Left ventricle myocardium inferior (tissue), 1 donor: Measurements from ENCODE around the gene CALHM6. TPM values are rescaled to one million over a fixed set of nuclear protein-coding genes. Genes with fewer than 3 reads are reported as not detected.

Experiments used
- DNase-seq: peaks from one replicate; pipeline ENCODE4 v3.0.0-alpha.2; 2020
- H3K27ac ChIP-seq: fragments of 200-600 bp; replicated peaks from 2 replicates; pipeline ENCODE4 v1.8.0; 2021
- H3K27me3 ChIP-seq: fragments of 200-600 bp; 2 replicates; pipeline ENCODE4 v1.8.0; 2021; ENCODE audit warnings: low read depth
- H3K36me3 ChIP-seq: fragments of 200-600 bp; 2 replicates; pipeline ENCODE4 v1.8.0; 2021
- H3K4me1 ChIP-seq: fragments of 200-600 bp; 2 replicates; pipeline ENCODE4 v1.8.0; 2021
- H3K4me3 ChIP-seq: fragments of 200-600 bp; 2 replicates; pipeline ENCODE4 v1.8.0; 2021; ENCODE audit warnings: mild to moderate bottlenecking, moderate library complexity
- H3K9me3 ChIP-seq: fragments of 200-600 bp; replicated peaks from 2 replicates; pipeline ENCODE4 v1.8.0; 2021
- CTCF ChIP-seq: fragments of 200-600 bp; IDR thresholded peaks from 2 replicates; pipeline ENCODE4 v1.8.0; 2021; ENCODE audit warnings: antibody characterized with exemption, mild to moderate bottlenecking, borderline replicate concordance
- intact Hi-C: fragments of 100-400 bp; cut with micrococcal nuclease; formaldehyde crosslinking; loops from one replicate; pipeline ENCODE4 v1.11.0; 2022
- long read RNA-seq: library from polyadenylated mRNA; unstranded; transcript quantifications from one replicate; pipeline ENCODE4 v2.0.0, GENCODE V29; 2021
- total RNA-seq: library from RNA; stranded (reverse); fragmentation: NEBNext Ultra II Directional; extraction: Animal tissue kit (Norgen Biotek cat#: 25700); gene quantifications from one replicate; pipeline ENCODE4 v1.2.1, GENCODE V29; 2021
- donor health status: DM: no; HTN: yes; CAD: no; lungs with severe emphysema.

Gene CALHM6
- 1.7 TPM for total RNA-seq
- long read RNA-seq, partial matches to known transcripts: 0 of 1 reads
- long read RNA-seq, other reads (novel, unspliced or antisense): 0 of 1 reads

GRCh38 chr6:116461331-116461931 lies at the start of gene CALHM6:
Gene CALHM6, plus strand, starts transcription at chr6:116461375. Its CDS starts 555 bp downstream, at chr6:116461930.
- intact Hi-C loops: no loop called here
- Histone ChIP-seq H3K9me3 (no peaks in the 10 kb centered on the region), H3K4me1 (peaks cover 14% of the 10 kb centered on the region), H3K27ac (peak within 1 kb of the TSS; percentile 50), H3K36me3 (no peaks in the 10 kb centered on the region), H3K4me3 (peak within 1 kb of the TSS; percentile 70), H3K27me3 (no peaks in the 10 kb centered on the region)
- DNase-seq: no peak
- TF ChIP-seq CTCF: no peak

GRCh38 chr6:116412270-116412669 lies 48.9 kb upstream of the CALHM6 start:
- no peak for TF ChIP-seq CTCF
- DNase-seq: no peak
- intact Hi-C loops: no loop called here

GRCh38 chr6:116413357-116413756 lies 47.8 kb upstream of the CALHM6 start:
- no peak for TF ChIP-seq CTCF
- no peak for DNase-seq
- intact Hi-C loops: no loop called here
- Histone ChIP-seq H3K4me3 (no peak overlapping the region), H3K4me1 (peaks cover 40% of the 10 kb centered on the region), H3K27me3 (no peaks in the 10 kb centered on the region), H3K27ac (no peak overlapping the region), H3K9me3 (no peaks in the 10 kb centered on the region), H3K36me3 (no peaks in the 10 kb centered on the region)

More at GRCh38 chr6:116412270-116412669, 48.9 kb upstream of the CALHM6 start:
- no peaks in the 10 kb centered on the region for H3K27me3 ChIP-seq
- H3K27ac ChIP-seq: peak overlapping the region; percentile 52
- H3K9me3 ChIP-seq: no peaks in the 10 kb centered on the region
- H3K4me3 ChIP-seq: no peak overlapping the region
- H3K4me1 ChIP-seq: peaks cover 43% of the 10 kb centered on the region
- no peaks in the 10 kb centered on the region for H3K36me3 ChIP-seq

- DNase-seq: no peak
- no peak overlapping the region for H3K27ac ChIP-seq
- TF ChIP-seq CTCF: no peak
- intact Hi-C loops: no loop called here
- H3K9me3 ChIP-seq: no peaks in the 10 kb centered on the region
- peaks cover 19% of the 10 kb centered on the region for H3K4me1 ChIP-seq
- H3K36me3 ChIP-seq: no peaks in the 10 kb centered on the region
- no peaks in the 10 kb centered on the region for H3K27me3 ChIP-seq
- H3K4me3 ChIP-seq: no peak overlapping the region
Measured at GRCh38 chr6:116417661-116418060, 43.5 kb upstream of the CALHM6 start.

GRCh38 chr6:116419069-116419786 lies 41.9 kb upstream of the CALHM6 start:
- peaks cover 16% of the 10 kb centered on the region for H3K4me1 ChIP-seq
- H3K4me3 ChIP-seq: no peak overlapping the region
- H3K36me3 ChIP-seq: no peaks in the 10 kb centered on the region
- no peak for TF ChIP-seq CTCF
- no peak for DNase-seq
- H3K27ac ChIP-seq: no peak overlapping the region
- H3K9me3 ChIP-seq: no peaks in the 10 kb centered on the region
- no peaks in the 10 kb centered on the region for H3K27me3 ChIP-seq
- intact Hi-C loops: no loop called here
